H9 (cell line): ENCODE results near the gene ITGAE. TPM values are rescaled to one million over a fixed set of nuclear protein-coding genes. Genes with fewer than 3 reads are reported as not detected.

ENCODE experiments used
- DNase-seq: peaks from one replicate; pipeline ENCODE4 v3.0.0-alpha.2; 2017
- H2AFZ ChIP-seq: one replicate; pipeline ENCODE4 v1.6.1; 2013; ENCODE audit warnings: mild to moderate bottlenecking, low read length, control low read depth, moderate library complexity
- H2AK5ac ChIP-seq: 2 replicates; pipeline ENCODE4 v1.6.1; 2013; ENCODE audit warnings: low read length, control low read depth, mixed read lengths; ENCODE audit not compliant: insufficient read length
- H2BK120ac ChIP-seq: one replicate; pipeline ENCODE4 v1.6.1; 2013; ENCODE audit warnings: low read depth, mild to moderate bottlenecking, low read length, control low read depth, inconsistent platforms; ENCODE audit not compliant: poor library complexity, severe bottlenecking
- H2BK12ac ChIP-seq: 2 replicates; pipeline ENCODE4 v1.6.1; 2013; ENCODE audit warnings: low read length, control low read depth, mixed read lengths, low read depth; ENCODE audit not compliant: insufficient read length
- H2BK15ac ChIP-seq: 2 replicates; pipeline ENCODE4 v1.6.1; 2013; ENCODE audit warnings: low read depth, low read length, control low read depth
- H2BK20ac ChIP-seq: one replicate; pipeline ENCODE4 v1.6.1; 2013; ENCODE audit warnings: low read depth, mild to moderate bottlenecking, low read length, control low read depth, inconsistent platforms; ENCODE audit not compliant: poor library complexity, severe bottlenecking
- H2BK5ac ChIP-seq: 2 replicates; pipeline ENCODE4 v1.6.1; 2013; ENCODE audit warnings: low read length, control low read depth, mixed read lengths; ENCODE audit not compliant: insufficient read length
- H3K14ac ChIP-seq: 2 replicates; pipeline ENCODE4 v1.6.1; 2013; ENCODE audit warnings: low read length, control low read depth; ENCODE audit not compliant: insufficient read depth
- H3K18ac ChIP-seq: 2 replicates; pipeline ENCODE4 v1.6.1; 2013; ENCODE audit warnings: low read depth, mild to moderate bottlenecking, mixed read lengths, low read length, control low read depth; ENCODE audit not compliant: insufficient read length
- H3K23ac ChIP-seq: 2 replicates; pipeline ENCODE4 v1.6.1; 2013; ENCODE audit warnings: low read length, control low read depth, mixed read lengths, low read depth; ENCODE audit not compliant: insufficient read length
- H3K23me2 ChIP-seq: 2 replicates; pipeline ENCODE4 v1.6.1; 2013; ENCODE audit warnings: low read depth, mild to moderate bottlenecking, mixed read lengths, low read length, control low read depth; ENCODE audit not compliant: insufficient read length, poor library complexity, severe bottlenecking
- H3K27ac ChIP-seq: 2 replicates; pipeline ENCODE4 v1.5.1; 2013; ENCODE audit warnings: low read length, control low read depth, mixed read lengths, low read depth; ENCODE audit not compliant: insufficient read length
- H3K27me3 ChIP-seq: 2 replicates; pipeline ENCODE4 v1.6.1; 2013; ENCODE audit warnings: low read length, control low read depth, inconsistent platforms; ENCODE audit not compliant: insufficient read depth
- H3K4ac ChIP-seq: 2 replicates; pipeline ENCODE4 v1.6.1; 2013; ENCODE audit warnings: low read depth, mild to moderate bottlenecking, control low read depth, inconsistent platforms, low read length, moderate library complexity
- H3K4me1 ChIP-seq: 2 replicates; pipeline ENCODE4 v1.6.1; 2013; ENCODE audit warnings: low read length, control low read depth, inconsistent platforms; ENCODE audit not compliant: insufficient read depth
- H3K4me2 ChIP-seq: 2 replicates; pipeline ENCODE4 v1.6.1; 2013; ENCODE audit warnings: low read length, control low read depth, mixed read lengths; ENCODE audit not compliant: insufficient read length, insufficient read depth
- H3K56ac ChIP-seq: 2 replicates; pipeline ENCODE4 v1.6.1; 2013; ENCODE audit warnings: low read depth, mild to moderate bottlenecking, mixed read lengths, low read length, control low read depth; ENCODE audit not compliant: insufficient read length
- H3K79me1 ChIP-seq: 2 replicates; pipeline ENCODE4 v1.6.1; 2013; ENCODE audit warnings: low read depth, mild to moderate bottlenecking, moderate library complexity, low read length, control low read depth, inconsistent platforms; ENCODE audit not compliant: insufficient read depth, poor library complexity, severe bottlenecking
- H3K79me2 ChIP-seq: 2 replicates; pipeline ENCODE4 v1.6.1; 2013; ENCODE audit warnings: low read length, control low read depth, inconsistent platforms; ENCODE audit not compliant: insufficient read depth
- H3K9ac ChIP-seq: 2 replicates; pipeline ENCODE4 v1.6.1; 2013; ENCODE audit warnings: low read length, control low read depth, mixed read lengths; ENCODE audit not compliant: insufficient read length; ENCODE audit errors: extremely low read depth
- H3K9me3 ChIP-seq: one replicate; pipeline ENCODE4 v1.6.1; 2013; ENCODE audit warnings: low read depth, low read length, inconsistent platforms; ENCODE audit not compliant: control insufficient read depth
- H3T11ph ChIP-seq: one replicate; pipeline ENCODE4 v1.6.1; 2013; ENCODE audit warnings: mild to moderate bottlenecking, low read length, control low read depth, inconsistent platforms
- H4K20me1 ChIP-seq: one replicate; pipeline ENCODE4 v1.6.1; 2013; ENCODE audit not compliant: control insufficient read depth, insufficient read length, insufficient read depth
- H4K5ac ChIP-seq: 2 replicates; pipeline ENCODE4 v1.6.1; 2013; ENCODE audit warnings: low read depth, mild to moderate bottlenecking, mixed read lengths, low read length, control low read depth; ENCODE audit not compliant: insufficient read length
- H4K8ac ChIP-seq: replicated peaks from 2 replicates; pipeline ENCODE4 v1.6.1; 2013; ENCODE audit warnings: low read length, control low read depth, mixed read lengths, low read depth; ENCODE audit not compliant: insufficient read length
- H4K91ac ChIP-seq: 2 replicates; pipeline ENCODE4 v1.6.1; 2013; ENCODE audit warnings: low read depth, mild to moderate bottlenecking, moderate library complexity, mixed read lengths, low read length, control low read depth; ENCODE audit not compliant: insufficient read length
- H3K27ac Mint-ChIP-seq, 3 experiments: 2 replicates in 2 of 3; 3 replicates in 1 of 3; pipeline ENCODE4 v1.8.0; 2020 to 2021; ENCODE audit warnings: mixed read lengths in 3 of 3, mild to moderate bottlenecking in 1 of 3, moderate library complexity in 1 of 3
- H3K27me3 Mint-ChIP-seq: 2 replicates; pipeline ENCODE4 v1.8.0; 2021; ENCODE audit warnings: low read depth, mild to moderate bottlenecking, moderate library complexity, mixed read lengths
- H3K36me3 Mint-ChIP-seq, 3 experiments: 2 replicates in 2 of 3; 3 replicates in 1 of 3; pipeline ENCODE4 v1.8.0; 2020 to 2021; ENCODE audit warnings: low read depth in 3 of 3, mixed read lengths in 3 of 3; ENCODE audit not compliant: insufficient read depth in 1 of 3
- H3K4me1 Mint-ChIP-seq, 2 experiments: 2 replicates each; pipeline ENCODE4 v1.8.0; 2020; ENCODE audit warnings: mixed read lengths in 2 of 2
- H3K4me3 Mint-ChIP-seq, 2 experiments: 2 replicates in 1 of 2; 3 replicates in 1 of 2; pipeline ENCODE4 v1.8.0; 2020 to 2021; ENCODE audit warnings: mild to moderate bottlenecking in 2 of 2, mixed read lengths in 2 of 2, moderate library complexity in 1 of 2
- H3K9me3 Mint-ChIP-seq, 2 experiments: 2 replicates in 1 of 2; 3 replicates in 1 of 2; pipeline ENCODE4 v1.8.0; 2020; ENCODE audit warnings: mild to moderate bottlenecking in 2 of 2, mixed read lengths in 2 of 2, moderate library complexity in 1 of 2
- CTCF ChIP-seq: fragments of 200-600 bp; sonication (generic); conservative IDR thresholded peaks from 3 replicates; pipeline ENCODE4 v1.8.0; 2021; ENCODE audit warnings: antibody characterized with exemption, mild to moderate bottlenecking
- WGBS: extraction: QIAGEN DNeasy Blood & Tissue Kit; methylation state at CpG from one replicate; pipeline ENCODE4 v1.1.7; 2013; ENCODE audit warnings: missing lambda C conversion rate, low lambda C conversion rate, mixed read lengths; ENCODE audit not compliant: insufficient read length; ENCODE audit errors: extremely low coverage; 5-methylcytosine and 5-hydroxymethylcytosine counted together
- total RNA-seq: library from RNA; stranded (reverse); gene quantifications from 2 replicates; pipeline ENCODE4 v1.2.1, GENCODE V29; 2021

The ITGAE gene
- total RNA-seq, 1 experiment from 2014 or later, result 23.5 TPM

- H3K23me2 ChIP-seq, result no peaks in the 10 kb centered on the region
- Mint-ChIP-seq H3K9me3 (no peaks in the 10 kb centered on the region), H3K4me3 (peak overlapping the region in 1 of 2 experiments; percentile 46; a peak in 1 of 5 replicates)
These were observed 117.9 kb downstream of the ITGAE start for GRCh38 chr17:3683054-3683511.

More at GRCh38 chr17:3683054-3683511, 117.9 kb downstream of the ITGAE start:
- H3K27me3 Mint-ChIP-seq, result peaks cover 4% of the 10 kb centered on the region; the same call in 1 of the 2 replicates
- peak overlapping the region in 1 of 3 experiments; percentile 87; a peak in 2 of 7 replicates for H3K27ac Mint-ChIP-seq
- no peak overlapping the region for H4K91ac ChIP-seq
- no peak overlapping the region for H2AK5ac ChIP-seq
- no peak overlapping the region for H3K4ac ChIP-seq
- H3K23ac ChIP-seq, result no peak overlapping the region
- no peak overlapping the region for H2BK120ac ChIP-seq
- no peak overlapping the region for H3K14ac ChIP-seq
- no peak overlapping the region for H2BK12ac ChIP-seq
- no peaks in the 10 kb centered on the region for H4K20me1 ChIP-seq
- no peak overlapping the region for H4K5ac ChIP-seq
- no peak overlapping the region for H2BK20ac ChIP-seq
- H3K79me2 ChIP-seq, result no peaks in the 10 kb centered on the region
- H3K56ac ChIP-seq, result no peak overlapping the region
- no peaks in the 10 kb centered on the region for H3K79me1 ChIP-seq
- WGBS, result no CpG with 5 or more reads among the region's 10 CpGs
- no peak overlapping the region for H3K9ac ChIP-seq
- H3K4me2 ChIP-seq, result no peak overlapping the region
- no peaks in the 10 kb centered on the region for H3K9me3 ChIP-seq
- H3K27me3 ChIP-seq, result no peaks in the 10 kb centered on the region
- H2BK5ac ChIP-seq, result no peak overlapping the region
- no peaks in the 10 kb centered on the region; a peak in 1 of 7 replicates for H3K36me3 Mint-ChIP-seq
- no peak overlapping the region for H3K18ac ChIP-seq
- peak; percentile 84 for DNase-seq
- no peak overlapping the region for H2AFZ ChIP-seq
- no peak overlapping the region for H3T11ph ChIP-seq
- TF ChIP-seq CTCF, result peak; percentile 98
- no peak overlapping the region for H3K27ac ChIP-seq
- H4K8ac ChIP-seq, result no peak overlapping the region
- no peak overlapping the region for H2BK15ac ChIP-seq
- no peaks in the 10 kb centered on the region for H3K4me1 ChIP-seq
- peaks cover under 1 to 13% of the 10 kb centered on the region in 2 experiments for H3K4me1 Mint-ChIP-seq
